HFFc6 (cell line): ENCODE results near the gene PDS5A. TPM values are rescaled to one million over a fixed set of nuclear protein-coding genes. Genes with fewer than 3 reads are reported as not detected.
"Not testable (repeated sequence)": the region's sequence is repeated elsewhere in the genome, so short reads cannot be mapped to it uniquely, and the experiment has no call there.

ENCODE experiments used
- DNase-seq: peaks from one replicate; pipeline ENCODE4 v3.0.0-alpha.2; 2018
- H3K27ac Mint-ChIP-seq: 2 replicates; pipeline ENCODE4 v1.8.0; 2020; ENCODE audit warnings: mild to moderate bottlenecking, mixed read lengths
- H3K27me3 Mint-ChIP-seq: 2 replicates; pipeline ENCODE4 v1.8.0; 2021; ENCODE audit warnings: mild to moderate bottlenecking, moderate library complexity, mixed read lengths; ENCODE audit not compliant: insufficient read depth
- H3K36me3 Mint-ChIP-seq: 2 replicates; pipeline ENCODE4 v1.8.0; 2021; ENCODE audit warnings: low read depth, mixed read lengths
- H3K4me1 Mint-ChIP-seq: 2 replicates; pipeline ENCODE4 v1.8.0; 2020; ENCODE audit warnings: low read depth, mixed read lengths
- H3K4me3 Mint-ChIP-seq: 2 replicates; pipeline ENCODE4 v1.8.0; 2020; ENCODE audit warnings: mild to moderate bottlenecking, moderate library complexity, mixed read lengths
- H3K9me3 Mint-ChIP-seq: 2 replicates; pipeline ENCODE4 v1.8.0; 2020; ENCODE audit warnings: mild to moderate bottlenecking, mixed read lengths
- CTCF ChIP-seq: fragments of 200-600 bp; sonication (generic); IDR thresholded peaks from 2 replicates; pipeline ENCODE4 v1.5.0; 2021; ENCODE audit warnings: antibody characterized with exemption, mild to moderate bottlenecking
- total RNA-seq, 6 experiments: library from RNA; stranded (reverse); fragmentation: NEBNext Ultra II Directional; extraction: Animal tissue kit (Norgen Biotek cat#: 25700); gene quantifications; 2 replicates in 1 of 6; 3 replicates in 5 of 6; pipeline ENCODE4 v1.2.3, GENCODE V29; 2021

PDS5A gene
- total RNA-seq, 6 experiments from 2014 or later = 41.0 to 49.8 (median 46.8) TPM

- DNase-seq = no peak
- Mint-ChIP-seq H3K27ac (peak overlapping the region; percentile 36; the same call in 1 of the 2 replicates), H3K4me1 (peaks cover 28% of the 10 kb centered on the region)
These were observed 26.7 kb downstream of the PDS5A start for GRCh38 chr4:39950861-39951481.

GRCh38 chr4:39947963-39948362 lies 29.7 kb downstream of the PDS5A start:
- DNase-seq = no peak
- no peak for TF ChIP-seq CTCF
- Mint-ChIP-seq H3K9me3 (no peaks in the 10 kb centered on the region), H3K27ac (no peak overlapping the region), H3K36me3 (no peaks in the 10 kb centered on the region), H3K27me3 (peaks cover 2% of the 10 kb centered on the region; the same call in 1 of the 2 replicates), H3K4me3 (no peak overlapping the region), H3K4me1 (peaks cover 31% of the 10 kb centered on the region)

More at GRCh38 chr4:39950861-39951481, 26.7 kb downstream of the PDS5A start:
- Mint-ChIP-seq H3K4me3 (no peak overlapping the region), H3K9me3 (no peaks in the 10 kb centered on the region), H3K36me3 (peaks cover 6% of the 10 kb centered on the region; the same call in 1 of the 2 replicates), H3K27me3 (peaks cover 2% of the 10 kb centered on the region)
- TF ChIP-seq CTCF = no peak

GRCh38 chr4:39947417-39947816 lies 30.3 kb downstream of the PDS5A start:
- no peak overlapping the region for H3K4me3 Mint-ChIP-seq
- peaks cover 1% of the 10 kb centered on the region; the same call in 1 of the 2 replicates for H3K36me3 Mint-ChIP-seq
- TF ChIP-seq CTCF = no peak
- no peaks in the 10 kb centered on the region for H3K9me3 Mint-ChIP-seq
- H3K27me3 Mint-ChIP-seq = peaks cover 2% of the 10 kb centered on the region; the same call in 1 of the 2 replicates
- peak overlapping the region; percentile 29 for H3K27ac Mint-ChIP-seq
- H3K4me1 Mint-ChIP-seq = peaks cover 32% of the 10 kb centered on the region
- no peak for DNase-seq

- H3K4me3 Mint-ChIP-seq, H3K27ac Mint-ChIP-seq, H3K27me3 Mint-ChIP-seq, H3K36me3 Mint-ChIP-seq, DNase-seq, H3K9me3 Mint-ChIP-seq: not testable (repeated sequence)
- peaks cover 40% of the 10 kb centered on the region for H3K4me1 Mint-ChIP-seq
These were observed 33.5 kb downstream of the PDS5A start for GRCh38 chr4:39944245-39944644.

GRCh38 chr4:39942507-39942906 lies 35.2 kb downstream of the PDS5A start:
- DNase-seq = no peak
- H3K36me3 Mint-ChIP-seq = peaks cover 5% of the 10 kb centered on the region; the same call in 1 of the 2 replicates
- no peak for TF ChIP-seq CTCF
- H3K27ac Mint-ChIP-seq = no peak overlapping the region
- peaks cover 39% of the 10 kb centered on the region for H3K4me1 Mint-ChIP-seq
- no peaks in the 10 kb centered on the region for H3K9me3 Mint-ChIP-seq
- no peak overlapping the region for H3K4me3 Mint-ChIP-seq
- peaks cover 2% of the 10 kb centered on the region for H3K27me3 Mint-ChIP-seq

GRCh38 chr4:39941682-39942217 lies 36.0 kb downstream of the PDS5A start:
- H3K36me3 Mint-ChIP-seq = peaks cover 5% of the 10 kb centered on the region; the same call in 1 of the 2 replicates
- H3K4me3 Mint-ChIP-seq = no peak overlapping the region
- H3K27ac Mint-ChIP-seq = no peak overlapping the region
- DNase-seq = no peak
- no peak for TF ChIP-seq CTCF
- peaks cover 40% of the 10 kb centered on the region for H3K4me1 Mint-ChIP-seq
- peaks cover 2% of the 10 kb centered on the region for H3K27me3 Mint-ChIP-seq
- H3K9me3 Mint-ChIP-seq = no peaks in the 10 kb centered on the region
